Measurements from ENCODE around the gene SIX1.

DNA sequence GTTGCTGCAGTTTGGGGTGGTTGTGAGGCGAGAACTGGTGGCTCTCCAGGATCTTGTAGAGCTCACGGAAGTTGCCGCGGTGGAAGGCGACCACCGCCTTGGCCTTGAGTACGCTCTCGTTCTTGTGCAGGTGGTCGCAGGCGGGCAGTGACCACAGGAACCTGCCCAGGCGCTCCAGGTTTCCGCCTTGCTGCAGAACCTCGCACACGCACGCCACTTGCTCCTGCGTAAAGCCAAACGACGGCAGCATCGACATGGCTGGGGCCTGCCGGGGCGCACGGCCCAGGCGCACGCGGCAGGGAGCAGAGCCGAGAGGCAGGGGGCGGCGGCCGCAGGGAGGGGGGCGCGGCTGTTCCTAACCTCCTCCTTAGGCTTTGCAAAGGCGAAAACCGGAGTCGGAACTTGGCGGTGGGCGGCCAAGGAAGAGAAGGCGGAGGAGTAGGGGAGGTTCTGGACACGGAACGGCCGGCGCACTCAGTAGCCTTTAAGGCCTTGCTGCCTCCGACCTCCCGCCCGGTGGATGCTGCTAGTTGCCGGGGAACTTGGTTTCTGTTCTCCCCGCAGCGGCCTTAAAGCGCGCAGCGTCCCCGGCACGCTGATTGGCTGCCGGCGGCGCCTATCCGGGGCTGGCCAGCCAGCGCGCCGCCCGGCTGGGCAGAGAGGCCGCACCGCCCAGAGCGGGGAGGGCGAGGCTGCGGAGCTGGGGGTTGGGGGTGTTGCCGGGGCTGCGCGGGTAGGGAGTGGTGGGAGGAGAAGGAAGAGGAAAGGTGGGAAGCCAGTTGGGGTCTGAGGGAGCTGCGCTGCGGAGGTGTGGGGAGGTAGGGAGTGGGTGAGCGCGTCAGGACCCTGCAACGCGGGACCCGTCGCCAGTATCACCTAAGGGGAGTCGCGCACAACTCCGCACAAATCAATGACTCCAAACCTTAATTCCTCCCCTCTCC is at the start of gene SIX1:
- TF ChIP-seq CTCF (IDR thresholded peaks at IDR 0.05) (no peak), POLR2A (IDR thresholded peaks at IDR 0.05) (no peak)

All from vagina (tissue), 2 donors.